ENCODE data around the gene CCDC102B.
"Not testable (repeated sequence)": the region's sequence is repeated elsewhere in the genome, so short reads cannot be mapped to it uniquely, and the experiment has no call there.

Gene CCDC102B

DNA sequence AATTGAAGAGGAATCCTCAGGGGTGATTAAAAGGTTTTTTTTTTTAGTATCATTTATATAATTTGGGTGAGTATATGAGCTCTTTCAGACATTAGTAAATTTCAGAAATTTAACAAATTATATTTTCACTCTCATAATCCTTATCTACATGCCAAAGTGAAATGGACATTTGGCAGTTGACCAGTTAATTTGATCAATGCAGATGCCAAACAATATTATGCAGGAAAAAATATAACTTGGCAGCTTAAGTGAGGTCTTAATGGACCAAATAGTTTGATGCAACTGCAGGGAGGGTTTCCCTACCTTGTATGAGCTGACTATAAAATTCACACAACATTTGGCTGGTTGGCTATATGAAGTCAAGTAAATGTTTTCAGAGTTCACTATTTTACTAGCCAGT, 185.2 kb downstream of the CCDC102B start:
- DNase-seq (ENCODE audit: low read depth): no peak

DNA sequence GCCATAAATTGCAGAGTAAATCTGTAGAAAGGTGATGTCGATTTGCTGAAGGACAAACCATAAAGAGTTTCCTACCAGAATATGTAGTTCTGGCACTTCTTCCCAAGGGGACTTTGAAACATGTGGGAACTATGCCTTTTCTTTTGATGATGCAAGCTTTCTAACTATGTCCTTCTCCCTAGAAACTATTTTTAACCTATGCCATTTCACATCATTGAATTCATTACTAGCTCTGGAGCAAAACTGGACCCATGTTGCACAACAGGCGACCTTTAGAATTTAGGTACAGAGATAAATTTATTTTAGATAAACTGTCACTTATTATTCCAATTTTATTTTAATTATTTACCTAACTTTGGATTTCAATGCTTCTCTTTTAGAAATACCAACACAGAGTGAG, 186.5 kb downstream of the CCDC102B start:
- no peak for DNase-seq (ENCODE audit: low read depth)

DNA sequence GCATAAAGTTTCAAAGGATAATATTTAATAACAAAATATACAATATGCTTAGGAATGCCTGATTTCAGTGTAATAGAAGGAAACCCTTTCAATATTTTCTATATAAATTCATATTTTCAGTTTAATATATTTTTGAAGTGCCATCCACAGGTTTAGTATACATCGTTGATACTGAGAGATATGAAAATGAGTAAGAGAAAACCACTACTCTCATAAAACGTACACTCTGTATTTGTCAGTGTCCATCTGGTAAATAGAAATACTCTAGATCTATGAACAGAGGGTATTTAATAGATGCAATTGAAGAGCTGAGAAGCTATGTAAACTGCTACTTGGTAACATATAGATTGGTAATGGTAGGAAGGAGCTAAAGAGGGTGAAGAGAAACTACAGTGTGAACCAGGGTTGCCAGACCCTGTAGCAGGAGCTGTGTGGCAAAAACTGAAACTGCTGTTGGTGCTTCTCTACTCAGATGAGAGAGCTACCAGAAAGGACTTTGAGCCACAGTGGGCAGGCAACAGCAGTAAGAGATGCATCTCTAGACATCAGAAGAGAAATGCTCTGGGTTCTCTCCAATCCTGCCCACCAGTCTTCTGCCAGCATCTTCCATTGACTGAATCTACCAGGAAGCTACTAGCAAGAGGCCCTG, 187.4 kb downstream of the CCDC102B start:
- no peak for DNase-seq (ENCODE audit: low read depth)

DNA sequence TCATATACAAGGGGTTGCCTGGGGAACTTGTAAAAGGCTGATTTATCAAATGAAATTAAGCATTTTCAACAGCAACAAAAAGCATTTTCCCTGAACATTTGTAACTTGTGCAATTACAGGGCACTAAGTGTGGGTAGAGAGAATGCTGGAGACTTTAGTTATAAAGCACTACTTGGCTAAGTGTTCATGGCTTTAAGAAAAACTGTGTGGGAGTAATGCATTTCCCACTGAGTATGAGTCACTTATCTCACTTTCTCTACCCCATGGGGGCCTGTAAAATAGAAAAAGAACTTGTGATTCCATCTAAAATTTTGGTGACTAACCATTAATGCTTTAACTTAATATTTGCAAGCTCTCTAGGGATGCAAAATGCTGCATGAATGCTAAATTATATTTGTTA, 193.4 kb downstream of the CCDC102B start:
- DNase-seq (ENCODE audit: low read depth): no peak

DNA sequence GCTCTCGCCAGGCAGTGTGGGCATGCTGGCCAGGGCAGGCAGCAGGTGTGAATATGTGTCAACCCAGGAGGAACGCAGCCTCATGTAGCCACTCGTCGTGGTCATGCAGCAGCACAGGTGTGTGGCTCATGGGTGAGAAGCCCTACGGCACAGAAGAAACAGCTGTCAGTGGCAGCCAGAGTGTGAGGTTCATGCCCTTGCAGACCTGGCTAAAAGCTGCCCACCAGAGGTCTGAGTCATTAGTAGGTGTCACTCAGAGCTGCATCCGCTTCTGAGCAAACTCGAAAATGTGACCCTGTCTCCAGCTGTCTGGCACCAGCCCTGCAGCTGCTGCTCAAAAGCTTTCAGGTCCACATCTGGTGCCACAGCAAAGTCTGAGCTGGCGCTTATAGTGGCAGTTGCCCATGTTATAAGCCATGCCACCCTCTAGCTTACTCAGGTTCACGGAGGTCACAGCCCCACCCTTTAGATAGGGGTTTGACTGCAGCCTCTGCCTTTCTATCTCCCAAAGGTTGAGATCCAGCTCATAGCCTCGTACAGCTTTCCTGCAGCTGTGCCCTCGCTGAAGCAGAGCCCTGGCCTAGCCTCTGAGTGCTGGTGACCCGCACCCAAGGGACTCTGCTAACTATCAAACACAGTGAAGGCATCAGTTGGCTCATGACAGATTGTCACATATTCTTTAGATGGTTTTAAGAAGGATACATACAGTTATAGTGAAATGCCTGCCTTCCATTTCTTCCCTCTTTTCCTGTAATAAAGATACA, 195.0 kb downstream of the CCDC102B start:
- no peak for DNase-seq (ENCODE audit: low read depth)

DNA sequence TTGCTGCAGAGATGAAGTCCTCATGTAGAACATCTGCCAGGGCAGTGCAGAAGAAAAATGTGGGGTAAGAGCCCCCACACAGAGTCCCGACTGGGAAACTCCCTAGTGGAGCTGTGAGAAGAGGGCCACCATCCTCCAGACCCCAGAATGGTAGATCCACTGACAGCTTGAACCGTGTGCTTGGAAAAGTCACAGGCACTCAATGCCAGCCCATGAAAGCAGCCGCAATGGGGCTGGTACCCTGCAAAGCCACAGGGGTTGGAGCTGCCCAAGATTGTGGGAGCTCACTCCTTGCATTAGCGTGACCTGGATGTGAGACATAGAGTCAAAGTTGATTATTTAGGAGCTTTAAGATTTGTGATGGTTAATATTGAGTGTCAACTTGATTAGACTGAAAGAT, 197.8 kb downstream of the CCDC102B start:
- no peak for DNase-seq (ENCODE audit: low read depth)

DNA sequence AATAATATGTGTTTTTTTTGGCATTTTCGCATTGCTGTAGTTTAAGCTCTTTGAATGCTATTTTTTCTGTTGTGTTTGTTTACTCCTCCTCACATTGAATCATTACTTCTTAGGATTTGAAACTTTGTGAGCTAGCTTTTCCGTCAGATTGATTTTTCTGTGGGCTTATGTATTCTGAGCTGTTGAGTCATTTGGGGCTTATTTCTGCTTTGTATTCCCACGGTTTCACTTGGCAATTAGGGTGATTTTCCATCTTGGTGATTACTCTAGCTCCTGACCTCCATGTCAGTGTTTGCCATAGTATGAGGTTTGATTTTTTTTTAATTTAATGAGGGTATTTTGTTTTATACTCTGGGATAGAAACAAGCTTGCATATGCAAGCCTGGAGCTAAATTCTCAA, 200.0 kb downstream of the CCDC102B start:
- DNase-seq (ENCODE audit: low read depth): no peak

DNA sequence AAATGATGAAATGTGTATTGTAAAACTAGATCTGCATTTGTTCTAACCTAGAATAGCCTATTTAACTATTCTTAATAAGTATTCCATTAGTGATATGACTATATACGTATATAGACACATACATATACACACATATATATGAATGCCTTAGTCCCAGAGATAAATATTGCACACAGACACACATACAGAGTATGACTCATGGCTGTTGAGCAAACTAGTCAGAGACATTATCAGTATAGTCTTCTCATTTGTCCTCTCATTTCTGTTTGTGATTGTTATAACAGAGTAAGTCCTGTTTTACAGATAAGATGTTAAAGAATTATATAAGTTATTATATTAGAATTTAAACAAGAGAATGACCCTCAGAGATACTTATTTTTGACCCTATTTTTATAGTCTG, 202.5 kb downstream of the CCDC102B start:
- DNase-seq (ENCODE audit: low read depth): no peak

DNA sequence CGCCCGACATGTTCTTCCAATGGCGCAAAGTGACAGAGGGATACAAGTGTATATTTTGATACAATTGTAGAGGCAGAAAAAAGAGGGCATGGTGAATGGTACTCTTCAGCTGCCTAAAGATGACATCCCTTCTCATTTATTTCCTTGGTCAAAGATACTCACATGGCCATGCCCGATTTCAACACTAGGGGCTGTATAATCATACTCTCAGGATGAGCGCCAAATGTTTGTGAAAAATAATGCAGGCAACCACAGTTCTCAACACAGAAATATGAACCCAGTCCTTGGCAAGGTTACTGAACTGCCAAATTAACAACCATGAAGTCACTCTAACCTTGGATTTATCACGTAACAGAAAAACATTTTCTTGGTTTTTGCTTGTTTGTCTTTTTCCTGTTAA, 204.4 kb downstream of the CCDC102B start:
- no peak for DNase-seq (ENCODE audit: low read depth)

DNA sequence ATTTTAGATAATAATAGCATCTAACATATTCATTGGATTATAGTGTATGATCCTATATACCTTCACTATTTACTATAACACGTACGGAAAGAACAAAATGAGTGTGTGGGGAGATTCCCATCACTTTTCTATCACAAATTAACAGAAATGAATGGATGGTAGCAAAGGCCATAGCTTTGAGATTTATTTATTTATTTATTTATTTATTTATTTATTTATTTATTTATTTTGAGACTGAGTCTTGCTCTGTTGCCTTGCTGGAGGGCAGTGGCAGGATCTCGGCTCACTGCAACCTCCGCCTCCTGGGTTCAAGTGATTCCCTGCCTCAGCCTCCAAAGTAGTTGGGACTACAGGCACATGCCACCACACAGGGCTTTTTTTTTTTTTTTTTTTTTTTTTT, 208.3 kb downstream of the CCDC102B start:
- not testable (repeated sequence) for DNase-seq (ENCODE audit: low read depth)

DNA sequence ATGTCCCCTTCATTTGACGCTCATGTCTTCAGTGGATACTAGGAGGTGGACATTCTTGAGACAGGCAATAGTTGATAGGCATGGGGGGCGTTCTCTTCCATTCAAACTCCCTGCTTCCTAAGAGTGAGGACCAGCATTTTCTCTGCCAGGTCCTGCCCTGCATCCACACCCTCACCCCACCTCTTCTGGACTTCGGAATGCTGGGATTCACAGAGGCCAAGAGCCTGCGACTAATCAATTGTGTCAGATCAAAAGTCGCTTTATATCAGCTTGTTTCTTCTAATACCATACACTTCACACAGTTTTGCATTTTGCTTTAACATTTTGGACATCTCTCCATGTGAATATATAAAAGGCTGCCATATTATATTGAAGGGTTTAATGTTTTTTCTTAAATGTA, 210.7 kb downstream of the CCDC102B start:
- DNase-seq (ENCODE audit: low read depth): no peak

DNA sequence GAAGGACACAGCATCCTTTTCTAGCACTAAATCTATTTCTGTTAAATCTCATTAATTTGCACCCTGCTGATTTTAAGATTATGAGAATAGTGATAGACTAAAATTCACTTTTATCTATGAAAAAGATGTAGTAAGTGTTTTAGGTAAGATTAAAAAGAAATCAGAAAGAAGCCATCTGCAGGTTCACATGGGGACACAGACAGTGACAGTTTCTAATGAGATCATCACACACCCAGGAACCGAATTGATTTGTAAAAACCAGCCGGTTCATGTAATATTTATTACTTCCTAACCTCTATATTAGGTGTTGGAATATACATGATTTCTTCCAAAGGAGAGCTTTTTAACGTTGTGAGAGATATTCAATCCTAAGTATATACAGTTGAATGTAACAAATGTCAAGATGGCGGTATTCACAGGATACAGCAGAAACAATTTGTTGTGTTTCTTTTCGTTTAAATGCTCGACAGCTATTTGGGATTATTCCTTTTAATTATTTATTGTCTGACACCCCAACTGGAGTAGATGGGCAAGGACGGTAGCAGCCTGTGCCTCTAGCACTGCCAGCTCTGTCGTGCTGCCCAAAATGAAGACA, 223.4 kb downstream of the CCDC102B start:
- DNase-seq (ENCODE audit: low read depth): no peak

DNA sequence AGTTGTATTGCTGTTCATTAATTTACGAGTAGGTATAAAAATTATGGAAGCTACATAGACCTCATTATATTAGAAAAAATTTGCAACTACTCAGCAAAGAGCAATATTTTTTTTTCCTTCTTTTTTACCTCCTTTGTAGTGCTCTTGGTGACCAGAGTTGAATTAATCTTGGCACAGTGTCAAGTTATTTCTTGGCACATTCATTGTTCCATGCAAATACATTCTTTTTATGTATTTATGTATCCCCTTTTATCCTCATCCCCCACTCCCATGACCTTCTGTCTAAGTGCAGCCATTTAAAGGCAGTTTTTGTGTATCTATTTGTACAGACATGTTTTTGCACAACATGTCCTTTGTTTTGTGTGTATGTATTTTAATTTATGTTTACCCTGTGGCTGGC, 224.5 kb downstream of the CCDC102B start:
- no peak for DNase-seq (ENCODE audit: low read depth)

DNA sequence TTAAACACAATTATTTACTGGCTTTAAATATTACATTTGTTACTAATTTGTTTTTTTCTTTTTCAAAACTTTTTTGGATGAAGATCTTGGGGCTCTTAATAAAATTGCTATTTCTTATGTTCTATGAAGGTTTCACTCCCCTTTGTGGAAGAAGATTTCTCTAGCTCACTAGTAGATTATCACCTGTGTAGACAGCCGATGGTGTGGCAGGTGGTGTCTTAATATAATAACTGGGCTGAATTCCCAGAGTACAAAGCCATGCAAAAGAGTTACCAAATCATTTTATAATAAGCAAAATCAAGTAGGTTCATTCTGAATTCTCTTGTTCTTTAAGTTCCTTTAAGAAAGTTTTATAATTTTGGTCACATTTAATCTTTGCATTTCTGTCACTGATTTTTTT, 233.7 kb downstream of the CCDC102B start:
- no peak for DNase-seq (ENCODE audit: low read depth)

DNA sequence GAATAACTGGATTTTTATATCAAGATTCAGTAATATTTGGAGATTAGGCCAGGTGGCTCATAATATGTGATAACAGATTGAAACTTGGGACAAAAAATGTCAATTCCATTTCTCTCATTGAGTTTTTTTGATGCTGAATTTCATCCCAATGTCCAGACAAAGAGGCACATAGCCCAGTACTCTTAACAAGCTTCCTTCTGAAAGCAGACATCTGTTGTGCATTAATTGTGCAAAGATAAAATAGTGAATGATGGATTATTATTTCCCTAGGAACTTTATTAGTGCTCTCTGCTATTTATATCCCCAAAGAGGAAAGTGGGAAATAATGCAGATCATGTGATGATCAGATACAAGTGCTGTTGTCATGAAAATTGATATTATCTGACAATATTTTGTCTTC, 234.1 kb downstream of the CCDC102B start:
- no peak for DNase-seq (ENCODE audit: low read depth)

DNA sequence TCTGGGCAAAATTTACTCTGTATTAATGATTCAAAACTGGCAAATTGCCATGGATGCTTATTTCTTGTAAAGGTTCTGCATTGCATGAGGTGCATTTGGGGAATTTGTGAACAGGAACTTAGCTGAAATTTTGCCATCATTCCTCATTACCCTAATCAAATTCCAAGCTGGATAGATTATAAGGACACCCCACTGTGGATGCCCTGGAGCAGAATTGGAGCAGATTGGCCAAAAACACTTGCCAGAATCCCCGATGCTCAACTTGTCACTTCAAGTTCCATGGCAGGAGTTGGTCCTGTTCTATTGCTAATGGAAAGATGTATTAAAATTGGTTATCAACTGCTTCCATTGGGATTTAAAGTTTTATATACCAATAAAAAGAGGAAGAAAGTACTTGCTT, 237.9 kb downstream of the CCDC102B start:
- no peak for DNase-seq (ENCODE audit: low read depth)

DNA sequence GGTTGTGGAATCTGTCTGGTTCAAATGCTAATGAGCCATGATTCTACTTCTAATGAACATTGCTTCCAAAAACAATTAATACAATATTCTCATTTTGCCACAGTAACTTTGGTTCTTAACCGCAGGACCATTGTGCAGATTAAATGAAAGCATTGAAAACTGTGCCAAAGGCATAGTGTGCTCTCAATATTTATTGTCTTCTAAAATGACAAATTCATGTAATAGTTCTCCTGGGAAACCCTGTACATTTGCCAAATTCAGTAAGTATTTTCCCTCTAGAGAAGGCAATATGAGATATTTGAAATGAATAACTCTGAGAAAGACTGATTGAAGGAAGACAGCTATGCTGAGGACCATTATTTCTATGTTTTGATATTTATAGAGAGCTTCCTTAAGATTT, 246.3 kb downstream of the CCDC102B start:
- no peak for DNase-seq (ENCODE audit: low read depth)

DNA sequence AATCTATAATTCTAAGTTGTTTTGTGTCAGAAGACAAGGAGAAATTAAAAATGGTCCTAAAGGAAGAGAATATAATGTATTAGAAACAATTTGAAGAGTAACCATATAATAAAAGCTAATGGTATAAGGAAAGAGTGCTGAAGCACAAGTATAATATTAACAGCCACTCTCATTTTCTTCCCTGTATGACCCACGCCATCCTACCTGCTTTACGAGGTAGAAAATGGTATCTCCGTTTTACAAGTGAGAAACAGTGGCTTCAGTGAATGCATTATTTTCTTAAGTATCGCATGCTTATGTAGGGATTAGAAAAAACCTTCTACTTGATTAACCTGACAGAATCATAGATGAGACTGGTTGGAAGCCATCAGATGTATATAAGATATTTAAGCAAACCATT, 266.2 kb downstream of the CCDC102B start:
- no peak for DNase-seq (ENCODE audit: low read depth)

DNA sequence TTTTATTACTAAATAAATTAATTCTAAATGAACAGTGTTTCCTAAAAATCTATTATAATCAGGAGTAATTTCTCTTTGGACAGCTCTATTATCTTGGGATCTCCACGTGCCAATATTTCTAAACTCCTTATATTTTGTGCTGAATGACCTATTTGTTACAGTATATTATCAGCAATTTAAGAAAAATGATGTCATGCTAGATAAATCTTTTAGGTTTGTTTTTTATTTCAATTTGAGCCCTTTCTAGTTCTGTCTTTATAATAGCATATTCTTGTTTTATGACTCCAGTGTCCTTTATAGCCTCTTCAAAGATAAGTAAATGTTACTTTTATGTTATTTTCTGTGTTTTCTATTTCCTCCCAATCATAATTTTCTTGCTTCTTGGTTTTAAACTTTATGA, 269.2 kb downstream of the CCDC102B start:
- DNase-seq (ENCODE audit: low read depth): no peak

DNA sequence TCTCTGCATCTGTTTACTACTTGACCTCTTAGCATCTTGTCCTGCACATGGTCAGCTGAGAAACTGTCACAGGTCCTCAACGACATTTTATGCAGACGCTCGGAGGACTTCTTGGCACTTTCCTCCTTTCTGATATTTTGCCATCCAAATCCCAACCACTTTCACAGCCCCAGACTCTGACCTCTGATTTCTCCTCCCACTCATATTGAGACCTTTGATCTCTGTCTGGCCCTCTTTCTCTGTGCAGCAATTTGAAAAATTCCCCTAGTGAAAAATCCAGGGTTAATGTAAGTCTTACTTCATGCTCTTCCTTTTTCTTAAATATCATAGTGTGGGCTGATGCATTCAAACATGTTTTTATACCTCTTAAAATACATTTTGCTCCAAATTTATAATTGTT, 273.8 kb downstream of the CCDC102B start:
- DNase-seq (ENCODE audit: low read depth): no peak

DNA sequence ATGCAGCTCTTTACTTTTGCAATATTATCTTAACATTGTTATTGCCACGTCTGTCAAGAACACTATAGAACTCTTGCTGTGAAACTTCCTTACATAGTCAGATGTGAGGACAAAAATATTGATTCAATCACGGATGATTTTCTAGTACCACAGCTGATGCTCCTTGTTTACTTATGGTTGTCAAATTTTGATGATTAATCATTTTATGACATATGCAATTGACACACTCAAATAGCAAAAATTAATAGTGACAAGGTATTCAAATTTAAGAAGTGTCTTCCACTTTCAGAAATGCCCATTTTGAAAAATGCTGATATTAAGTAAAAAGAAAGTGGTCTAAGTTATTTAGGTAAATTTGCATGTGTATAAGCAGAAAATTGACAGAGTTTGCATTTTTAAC, 284.0 kb downstream of the CCDC102B start:
- no peak for DNase-seq (ENCODE audit: low read depth)

DNA sequence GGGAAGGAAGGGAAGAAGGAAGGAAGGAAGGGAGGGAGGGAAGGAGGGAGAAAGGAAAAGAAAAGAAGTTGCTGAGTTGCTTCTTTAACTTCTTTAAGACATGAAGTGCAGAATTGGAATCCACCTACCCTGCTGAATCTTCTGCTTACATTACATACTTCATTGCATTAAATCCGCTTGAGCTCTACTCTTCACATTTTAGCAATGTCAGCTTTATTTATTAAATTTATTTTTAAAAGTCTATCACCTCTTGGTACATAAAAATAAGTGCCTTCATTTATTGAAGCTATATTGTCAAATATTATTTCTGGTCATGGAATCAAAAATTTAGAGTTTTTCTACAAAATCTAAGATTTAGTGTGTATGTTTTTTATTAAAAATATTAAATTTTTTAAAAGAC, 284.6 kb downstream of the CCDC102B start:
- no peak for DNase-seq (ENCODE audit: low read depth)

DNA sequence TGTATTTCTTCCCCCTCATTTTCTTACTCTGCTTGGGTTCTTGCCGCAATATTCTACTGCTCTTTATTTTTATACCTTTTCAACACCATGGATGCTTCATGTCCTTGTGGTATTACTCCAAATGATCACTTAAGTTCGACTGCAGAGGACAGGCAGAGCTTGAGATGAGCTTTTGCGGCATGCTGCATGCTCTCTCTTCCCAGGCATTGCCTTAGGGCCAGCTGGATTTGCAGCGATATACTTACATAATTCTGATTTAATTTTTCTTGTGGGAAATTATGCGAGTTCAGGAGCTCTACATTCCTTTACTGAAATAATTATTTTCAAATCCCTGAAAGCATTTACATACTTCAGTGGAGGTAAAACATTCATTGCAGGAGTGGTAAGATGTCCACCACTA, 288.1 kb downstream of the CCDC102B start:
- DNase-seq (ENCODE audit: low read depth): no peak

DNA sequence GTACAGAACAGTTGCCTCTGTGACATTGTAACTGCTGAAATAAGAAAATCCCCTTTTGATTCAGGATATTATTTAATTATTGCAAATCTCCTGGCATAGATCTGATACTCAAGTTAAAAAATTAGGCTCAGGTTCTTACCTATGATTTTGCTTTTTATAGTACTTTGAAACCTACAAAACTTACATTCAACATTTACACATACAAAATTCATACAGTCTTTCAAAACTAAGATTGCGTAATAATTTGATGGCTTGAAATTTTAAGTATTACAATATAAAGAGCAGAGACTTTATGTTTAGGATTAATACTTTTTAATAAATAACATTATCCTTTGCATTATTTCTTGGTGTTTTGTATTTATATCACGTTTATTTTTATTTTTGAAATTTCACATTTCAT, 291.1 kb downstream of the CCDC102B start:
- DNase-seq (ENCODE audit: low read depth): no peak
